ENCODE data around the gene WSCD2.

- TF ChIP-seq CTCF (conservative IDR thresholded peaks at IDR 0.05; ENCODE audit: low read length) (no peak), EZH2phosphoT487 (IDR thresholded peaks at IDR 0.05; ENCODE audit: borderline replicate concordance) (no peak)
These were observed 15.9 kb downstream of the WSCD2 start for GRCh38 chr12:108145011-108145410.

Measured in Loucy (cell line).